CD4-positive, alpha-beta T cell treated with Interferon gamma for 1 hour (primary cell): Measurements from ENCODE around the gene ZFPM1.

Source experiments
- DNase-seq: peaks from one replicate; pipeline ENCODE4 v3.0.0-alpha.2; 2020

ZFPM1 gene

DNA sequence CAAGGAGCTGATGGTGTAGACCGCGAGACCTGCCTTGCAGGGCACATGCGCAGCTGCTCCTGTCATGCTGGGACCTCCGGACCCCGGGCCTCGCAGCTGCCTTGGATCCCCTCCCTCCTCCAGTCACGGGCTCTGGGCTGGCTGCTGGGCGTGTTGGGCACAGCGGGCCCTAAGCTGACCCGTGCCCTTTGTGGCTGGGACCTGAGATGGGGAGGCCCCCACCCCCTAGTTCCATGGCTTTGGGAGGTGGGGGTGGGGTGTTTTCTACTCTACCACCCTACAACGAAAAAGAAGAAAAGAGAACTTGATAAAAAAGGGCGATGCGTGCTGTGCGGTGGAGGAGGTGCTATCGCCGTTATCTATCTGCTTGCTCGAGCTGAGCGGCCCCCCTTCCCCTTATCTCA, 14.5 kb downstream of the ZFPM1 start:
- no peak for DNase-seq

DNA sequence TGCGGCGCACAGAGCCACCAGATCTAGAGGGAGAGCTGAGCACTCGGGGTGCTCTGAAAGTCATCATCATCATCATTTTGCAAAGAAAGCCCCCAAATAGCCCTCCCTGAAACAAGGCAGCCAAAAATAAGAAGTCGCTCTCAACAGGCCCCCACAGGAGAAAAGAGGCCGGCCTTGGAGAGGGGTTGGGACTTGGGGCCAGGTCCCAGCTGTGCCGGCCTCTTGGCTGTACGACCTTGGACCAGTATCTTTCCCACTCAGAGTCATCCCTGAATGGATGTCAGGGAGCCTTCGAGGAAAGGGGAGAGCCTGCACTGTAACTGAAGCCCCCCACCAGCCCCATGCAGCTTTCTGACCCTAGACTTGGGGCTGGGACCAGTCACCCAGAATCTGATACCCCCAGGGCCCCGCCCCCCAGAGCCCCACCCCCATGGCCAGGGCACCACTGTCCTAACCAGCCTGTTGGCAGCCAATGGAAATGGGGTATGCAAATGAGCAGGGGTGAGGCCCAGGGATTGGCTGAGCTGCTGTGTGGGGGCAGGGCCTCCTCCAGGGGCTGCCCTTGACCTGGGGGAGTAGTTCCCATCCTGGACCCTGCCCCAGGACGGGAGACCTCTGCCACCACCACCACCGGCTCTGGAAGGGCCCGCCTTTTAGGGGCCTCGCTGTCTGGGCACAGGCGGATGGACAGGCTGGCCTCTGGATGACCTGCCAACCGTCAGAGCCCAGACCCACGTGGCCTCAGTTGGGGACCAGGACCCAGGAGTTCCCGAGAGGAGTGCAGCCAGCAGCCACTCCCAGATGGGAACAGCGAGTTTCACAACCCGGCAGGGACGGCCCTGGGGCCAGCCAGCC, 15.4 kb downstream of the ZFPM1 start:
- peak; percentile 32 for DNase-seq

DNA sequence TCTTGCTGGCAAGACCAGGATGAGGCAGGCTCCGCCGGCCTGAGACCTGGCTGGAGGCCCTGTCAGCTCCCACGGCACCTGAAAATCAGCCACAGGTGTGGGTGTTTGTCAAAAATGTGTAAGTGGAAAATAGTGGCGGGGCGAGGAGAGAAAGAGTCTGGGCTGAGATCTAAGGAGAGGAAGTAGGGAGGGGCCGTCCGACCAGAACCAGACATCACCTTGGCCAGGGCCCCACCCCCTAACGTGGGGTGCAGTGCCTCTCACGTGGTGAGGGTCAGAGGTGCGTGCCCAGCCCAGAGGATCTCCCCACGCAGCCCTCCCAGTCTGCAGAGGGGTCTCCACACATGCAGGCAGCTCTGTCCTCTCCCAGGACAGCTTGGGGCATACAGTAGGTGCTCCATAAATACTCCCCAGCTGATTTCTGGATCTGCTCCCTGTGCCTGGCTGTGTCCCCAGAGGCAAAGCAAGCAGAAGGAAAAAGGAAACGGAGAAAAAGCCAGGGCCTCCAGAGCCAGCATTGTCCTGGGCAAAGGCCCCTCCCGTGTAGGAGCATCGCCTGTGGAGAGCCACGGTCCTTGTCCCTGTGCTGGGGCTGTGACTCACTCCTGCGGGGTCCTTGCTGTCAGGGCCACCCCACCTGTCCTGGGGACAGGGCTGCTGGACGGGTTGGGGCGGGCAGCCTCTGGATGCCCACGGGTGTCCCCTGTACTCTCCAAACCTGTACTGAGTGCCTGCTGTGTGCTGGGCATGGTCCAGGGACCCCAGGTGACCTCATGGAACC, 16.7 kb downstream of the ZFPM1 start:
- peak; percentile 64 for DNase-seq

DNA sequence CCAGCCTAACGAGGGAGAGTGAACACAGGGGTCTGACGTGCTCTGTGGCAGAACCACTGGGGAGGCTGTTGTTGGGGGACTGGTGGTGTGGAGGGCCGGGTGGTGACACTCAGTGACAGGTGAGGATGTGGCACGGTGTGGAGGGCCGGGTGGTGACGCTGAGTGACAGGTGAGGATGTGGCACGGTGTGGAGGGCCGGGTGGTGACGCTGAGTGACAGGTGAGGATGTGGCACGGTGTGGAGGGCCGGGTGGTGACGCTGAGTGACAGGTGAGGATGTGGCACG, 17.3 kb downstream of the ZFPM1 start:
- peak; percentile 51 for DNase-seq

DNA sequence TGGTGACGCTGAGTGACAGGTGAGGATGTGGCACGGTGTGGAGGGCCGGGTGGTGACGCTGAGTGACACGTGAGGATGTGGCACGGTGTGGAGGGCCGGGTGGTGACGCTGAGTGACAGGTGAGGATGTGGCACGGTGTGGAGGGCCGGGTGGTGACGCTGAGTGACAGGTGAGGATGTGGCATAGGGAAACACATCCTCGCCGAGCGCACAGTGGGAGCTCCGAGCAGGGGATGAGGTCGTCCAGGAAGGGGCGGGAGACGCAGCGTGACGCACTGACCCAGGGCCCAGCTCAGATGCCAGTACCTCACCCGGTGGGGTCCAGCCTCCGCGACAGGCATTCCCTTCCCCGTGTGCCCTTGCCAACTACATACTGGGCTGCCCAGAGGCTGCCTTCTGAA, 17.6 kb downstream of the ZFPM1 start:
- DNase-seq, result peak; percentile 57

DNA sequence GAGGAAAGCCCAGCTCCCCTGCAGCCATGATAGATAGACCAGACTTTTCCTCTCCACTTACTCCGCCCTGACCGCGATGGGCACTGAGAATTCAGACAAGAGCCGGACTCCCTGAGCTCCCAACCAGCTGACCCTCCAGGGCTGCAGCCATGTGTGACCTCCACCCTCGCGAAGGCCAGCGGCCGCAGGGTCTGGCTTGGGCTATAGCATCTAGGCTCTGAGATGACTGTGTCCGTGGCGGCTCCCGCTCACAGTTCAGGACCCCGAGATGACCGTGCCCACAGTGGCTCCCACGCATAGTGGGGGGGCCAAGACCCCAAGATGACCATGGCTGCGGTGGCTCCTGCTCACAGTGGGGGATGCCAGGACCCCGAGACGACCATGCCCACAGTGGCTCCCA, 18.0 kb downstream of the ZFPM1 start:
- DNase-seq, result no peak

DNA sequence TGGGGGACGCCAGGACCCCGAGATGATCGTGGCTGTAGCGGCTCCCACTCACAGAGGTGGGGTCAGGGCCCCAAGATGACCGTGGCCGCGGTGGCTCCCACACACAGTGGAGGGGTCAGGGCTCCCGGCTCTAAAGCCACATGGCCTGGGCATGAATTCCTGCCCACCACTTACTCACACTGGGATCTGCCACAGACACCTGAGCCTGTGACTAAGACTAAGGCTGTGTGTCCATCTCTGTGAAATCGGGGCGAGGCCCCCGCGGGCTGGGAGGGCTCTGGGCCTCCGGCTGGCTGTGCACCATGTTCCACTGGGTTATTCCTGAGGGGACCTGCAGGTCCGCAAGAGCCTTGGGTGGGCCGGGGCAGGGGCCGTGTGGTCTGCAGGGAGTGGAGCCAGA, 18.5 kb downstream of the ZFPM1 start:
- no peak for DNase-seq

DNA sequence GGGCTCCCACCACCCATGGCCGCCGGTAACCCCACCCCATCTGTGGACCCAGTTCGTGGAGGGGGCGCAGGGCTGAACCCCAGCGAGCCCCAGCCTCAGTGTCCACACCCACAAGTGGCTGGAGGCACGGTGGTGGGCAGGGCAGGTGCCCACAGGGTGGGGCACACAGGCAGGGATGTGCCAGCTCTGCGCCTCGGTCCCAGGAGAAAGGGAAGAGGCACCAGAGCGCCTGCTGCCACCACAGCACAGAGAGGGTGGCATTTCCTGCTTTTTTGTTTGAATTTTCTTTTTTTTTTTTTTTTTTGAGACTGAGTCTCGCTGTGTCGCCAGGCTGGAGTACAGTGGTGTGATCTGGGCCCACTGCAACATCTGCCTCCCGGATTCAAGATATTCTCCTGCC, 19.0 kb downstream of the ZFPM1 start:
- DNase-seq, result no peak

DNA sequence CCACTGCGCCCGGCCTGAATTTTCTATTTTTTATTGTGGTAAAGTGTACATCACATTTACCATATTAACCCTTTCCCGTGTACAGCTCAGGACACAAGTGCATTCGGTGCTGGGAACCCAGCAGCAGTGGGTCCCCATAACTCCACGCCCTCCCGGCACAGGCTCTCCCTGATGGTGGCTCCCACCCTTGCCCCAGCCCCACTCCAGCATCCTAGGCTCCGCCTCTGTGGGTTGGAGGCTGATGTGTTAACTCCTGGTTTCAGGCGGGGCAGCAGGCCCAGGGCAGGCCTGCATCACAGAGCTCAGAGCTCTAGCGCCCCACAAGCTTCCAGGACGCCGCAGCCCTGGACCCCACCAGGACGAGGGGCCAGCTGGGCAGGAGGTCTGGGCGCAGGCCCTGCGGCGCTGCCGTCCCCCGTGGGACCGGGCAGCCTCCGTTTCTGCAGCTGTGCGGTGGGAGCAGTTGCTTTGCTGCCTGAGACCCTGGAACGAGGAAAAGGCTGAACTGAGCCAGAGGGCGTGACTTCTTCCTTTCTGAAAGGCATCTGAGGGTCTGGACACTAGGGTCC, 19.6 kb downstream of the ZFPM1 start:
- no peak for DNase-seq

DNA sequence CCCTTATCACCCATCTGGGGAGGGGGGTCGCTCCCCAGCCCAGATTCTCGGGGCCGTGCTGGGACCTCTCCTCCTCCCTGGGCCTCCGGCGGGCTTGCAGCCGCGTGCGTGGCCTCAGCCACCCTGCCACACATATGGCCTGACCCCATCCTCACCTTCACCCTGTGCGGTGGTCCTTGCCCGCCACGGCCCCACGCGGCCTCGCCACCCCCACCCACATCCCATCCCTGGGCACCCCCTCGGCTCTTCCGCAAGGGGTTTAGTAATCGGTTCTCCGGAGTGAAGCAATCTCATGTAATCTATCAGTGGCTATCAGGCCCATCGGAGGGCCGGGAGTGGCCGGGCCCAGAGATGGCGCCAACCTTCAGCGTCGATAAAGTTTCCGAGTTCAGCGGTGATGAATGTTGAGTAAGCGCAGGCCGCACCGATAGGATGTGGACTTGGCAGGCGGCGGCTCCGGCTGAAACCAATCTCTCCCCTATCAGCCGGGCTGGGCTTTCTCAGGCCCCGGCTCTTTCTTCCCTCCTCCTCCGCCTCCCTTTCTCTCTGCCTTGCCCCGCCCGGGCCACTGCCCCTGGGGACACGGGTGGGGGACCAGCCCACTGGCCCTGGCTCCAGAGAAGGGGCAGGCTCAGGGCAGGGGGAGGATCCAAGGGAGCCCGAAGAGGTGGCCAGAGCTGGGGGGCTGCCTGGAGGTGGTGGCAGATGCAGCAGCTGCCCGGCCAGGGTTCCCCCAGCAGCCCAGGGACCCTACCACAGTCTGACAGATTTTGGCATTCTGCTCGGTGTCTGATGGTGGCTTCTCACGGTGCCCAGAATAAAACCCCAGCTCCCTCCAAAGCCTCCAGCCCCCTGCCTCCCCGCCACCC, 20.8 kb downstream of the ZFPM1 start:
- DNase-seq, result no peak

DNA sequence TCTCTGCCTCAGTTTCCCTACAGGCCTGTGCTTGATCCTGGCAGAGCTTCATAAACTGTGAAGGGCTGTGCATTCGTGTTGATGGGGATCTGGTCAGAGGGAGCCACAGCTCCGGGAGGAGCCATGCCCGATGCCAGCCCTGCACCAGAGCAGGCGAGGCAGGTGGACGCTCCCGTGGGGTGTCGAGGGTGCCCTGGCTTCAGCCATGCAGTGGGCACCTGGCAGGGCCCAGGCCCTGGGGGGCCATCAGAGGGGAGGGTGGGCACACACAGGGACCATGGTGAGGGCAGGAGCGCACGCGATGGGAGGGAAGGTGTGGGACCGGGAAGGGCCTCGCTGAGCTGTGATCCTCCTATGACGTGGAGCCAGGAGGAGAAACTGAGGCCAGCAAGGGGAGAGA, 22.0 kb downstream of the ZFPM1 start:
- DNase-seq, result no peak

DNA sequence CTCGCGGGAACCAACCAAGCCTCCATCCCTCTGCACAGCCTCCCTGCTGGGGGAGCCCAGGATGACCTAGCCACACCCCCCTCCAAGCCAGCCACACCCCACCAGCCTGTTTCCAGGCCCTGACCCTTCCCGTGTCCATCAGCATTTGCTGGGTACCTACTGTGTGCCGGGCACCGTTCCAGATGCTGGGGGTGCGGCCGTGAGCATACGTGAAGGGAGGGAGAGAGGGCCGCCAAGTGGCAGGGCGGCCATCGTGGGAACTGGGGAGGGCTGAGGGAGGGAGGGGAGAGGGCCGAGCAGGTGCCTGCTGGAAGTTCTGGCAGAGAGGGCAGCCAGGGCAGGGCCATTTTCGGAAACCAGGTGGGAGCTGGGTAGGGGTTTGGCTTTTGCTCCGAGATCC, 23.1 kb downstream of the ZFPM1 start:
- no peak for DNase-seq

DNA sequence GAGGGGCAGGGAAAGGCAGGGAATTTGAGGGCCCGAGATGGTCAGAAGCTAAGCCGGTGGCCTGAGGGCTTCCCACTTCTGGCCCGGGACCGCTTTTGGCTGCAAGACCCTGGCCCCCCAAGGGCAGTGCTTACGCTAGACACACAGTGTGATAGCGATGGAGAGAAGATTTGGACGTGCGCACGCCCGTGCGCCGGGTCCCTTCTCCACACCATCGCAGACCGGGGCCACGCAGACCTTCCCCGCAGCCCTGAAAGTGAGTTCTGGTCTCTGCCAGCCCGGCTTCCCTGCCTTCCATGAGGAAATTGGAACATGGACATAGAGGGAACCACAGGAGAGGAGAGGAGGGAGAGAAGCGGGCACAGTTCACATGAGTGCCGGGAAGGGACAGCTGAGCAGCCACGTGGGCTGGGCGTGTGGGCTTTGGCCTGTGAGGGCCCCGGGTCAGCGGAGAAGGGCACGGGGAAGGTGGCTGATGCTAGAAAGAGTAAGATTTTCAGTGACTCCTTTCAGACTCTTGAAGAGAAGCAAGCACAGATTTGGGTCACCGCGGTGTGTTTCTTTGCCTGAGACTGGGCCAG, 23.8 kb downstream of the ZFPM1 start:
- no peak for DNase-seq

DNA sequence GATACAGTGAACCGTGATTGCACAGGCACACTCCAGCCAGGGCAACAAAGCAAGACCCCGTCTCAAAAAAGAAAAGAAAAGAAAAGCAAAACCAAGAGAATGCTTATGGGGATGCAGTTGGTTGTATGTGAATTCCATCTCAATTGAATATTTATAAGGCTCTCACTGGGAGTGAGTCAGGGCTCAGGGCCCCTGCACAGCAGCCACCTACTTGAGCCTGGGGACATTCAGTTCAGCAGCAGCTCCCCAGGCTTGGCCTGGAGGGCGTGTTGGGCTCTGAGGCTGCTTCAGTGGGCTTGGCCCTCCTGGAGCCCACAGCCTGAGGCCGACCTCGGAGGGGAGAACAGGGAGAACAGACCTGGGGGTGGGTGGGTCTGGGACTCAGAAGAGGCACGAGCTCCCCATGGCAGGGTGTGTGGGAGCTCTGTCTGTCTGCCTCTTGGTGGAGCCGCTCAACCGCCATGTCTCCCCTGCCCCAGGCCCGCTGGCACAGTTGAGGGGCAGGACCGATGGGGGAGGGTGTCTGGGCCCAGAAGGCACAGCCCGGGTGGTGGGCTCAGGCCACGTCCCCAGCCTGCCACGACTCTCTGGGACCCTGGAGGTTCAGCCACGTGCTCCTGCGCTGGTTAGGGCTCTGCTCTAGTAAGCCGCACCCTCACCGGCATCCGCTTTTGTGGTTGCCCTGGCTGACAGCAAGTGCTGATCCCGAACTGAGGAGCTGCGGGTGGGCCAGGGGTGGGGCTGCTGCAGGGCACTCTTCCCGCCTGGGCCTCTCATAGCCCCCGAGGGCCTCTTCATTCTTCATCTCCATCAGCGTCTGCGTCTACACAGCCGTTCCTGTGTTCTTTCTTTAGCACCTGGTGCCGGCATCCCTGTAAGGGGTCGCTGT, 24.8 kb downstream of the ZFPM1 start:
- DNase-seq, result peak; percentile 49

DNA sequence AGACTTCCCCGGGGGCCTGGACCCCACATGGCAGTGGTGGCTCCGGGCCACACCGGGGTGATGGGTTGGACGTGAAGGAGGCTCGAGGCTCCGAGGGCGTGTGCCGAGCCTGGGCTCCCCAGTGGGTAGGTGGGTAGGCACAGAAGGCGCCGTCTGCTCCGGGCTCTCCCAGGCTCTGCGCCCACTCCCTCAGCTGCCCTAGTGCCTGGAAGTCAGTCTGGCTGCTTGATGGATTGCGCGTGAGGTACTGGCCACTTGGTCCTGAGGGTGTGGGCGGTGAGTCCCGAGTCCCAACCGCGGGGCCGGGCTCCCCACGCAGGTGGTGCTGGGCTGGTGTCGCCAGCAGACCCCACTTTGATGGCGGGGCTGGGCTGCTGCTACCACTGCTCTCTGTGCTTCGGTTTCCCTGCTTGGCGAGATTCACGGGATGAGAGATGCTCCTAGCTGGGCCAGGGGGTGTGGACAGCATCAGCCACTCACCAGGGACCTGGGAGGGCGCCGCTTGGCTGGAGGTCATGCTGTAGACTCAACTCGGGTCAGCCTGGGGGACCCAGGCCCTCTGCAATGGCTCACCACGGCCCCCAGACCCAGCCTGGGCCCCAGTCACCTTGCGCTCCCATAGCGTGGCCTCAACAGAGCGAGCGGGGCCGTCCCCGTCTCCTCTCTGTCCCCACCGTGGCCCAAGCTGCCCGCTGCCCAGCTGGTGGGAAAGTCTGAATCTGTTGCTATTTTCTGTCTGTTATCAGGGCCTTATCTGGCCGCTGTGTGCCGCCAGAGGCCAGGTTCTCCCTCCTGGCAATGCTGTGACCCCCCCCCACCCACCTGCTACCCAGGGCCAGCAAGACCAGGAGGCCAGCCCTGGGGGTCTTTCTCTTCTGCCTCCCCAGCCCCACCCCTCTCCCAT, 26.1 kb downstream of the ZFPM1 start:
- no peak for DNase-seq

DNA sequence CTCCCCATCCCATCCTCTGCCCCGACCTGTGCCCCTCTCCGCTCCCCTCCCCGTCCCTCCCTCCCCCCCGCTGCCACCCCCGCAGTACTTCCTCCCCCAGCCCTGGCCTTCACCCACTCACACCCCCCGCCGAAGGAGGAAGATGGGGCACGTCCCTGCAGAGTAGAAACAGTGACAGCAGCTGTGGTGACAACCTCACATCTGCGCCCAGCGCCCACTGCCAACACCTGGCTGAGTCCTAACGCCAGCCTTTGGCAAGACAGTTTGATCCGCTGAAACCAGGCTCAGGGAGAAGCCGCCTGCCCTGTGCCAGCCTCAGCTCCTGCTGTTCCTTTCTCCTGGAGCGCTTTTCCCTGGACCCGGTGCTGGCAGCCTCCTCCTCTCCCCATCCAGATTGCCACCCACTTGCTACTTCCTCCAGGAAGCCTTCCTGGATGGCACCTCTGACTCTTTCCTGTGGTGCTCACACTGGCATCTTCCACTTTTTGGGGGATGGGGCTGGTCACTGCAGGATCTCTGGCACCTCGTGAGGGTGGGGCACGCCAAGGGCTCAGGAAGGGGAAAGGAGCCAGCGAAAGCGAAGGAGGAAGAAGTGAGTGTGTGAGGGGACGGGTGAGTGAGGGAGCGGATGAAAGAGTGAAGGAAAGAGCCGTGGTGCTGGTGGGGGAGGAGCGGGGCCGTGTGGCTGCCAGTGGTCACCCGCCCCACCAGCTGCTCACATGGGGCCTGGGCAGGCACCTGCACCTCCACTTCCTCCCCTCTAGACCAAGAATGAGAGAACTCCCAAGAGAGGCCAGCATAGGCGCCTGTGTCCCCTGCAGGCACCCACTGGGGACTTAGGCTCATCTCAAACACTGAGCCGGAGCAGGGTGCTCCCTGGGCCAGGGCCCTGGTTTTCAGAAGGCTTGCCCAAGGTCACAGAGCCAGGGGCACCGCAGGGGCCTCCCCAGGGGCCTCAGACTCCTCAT, 27.0 kb downstream of the ZFPM1 start:
- DNase-seq, result peak; percentile 64

DNA sequence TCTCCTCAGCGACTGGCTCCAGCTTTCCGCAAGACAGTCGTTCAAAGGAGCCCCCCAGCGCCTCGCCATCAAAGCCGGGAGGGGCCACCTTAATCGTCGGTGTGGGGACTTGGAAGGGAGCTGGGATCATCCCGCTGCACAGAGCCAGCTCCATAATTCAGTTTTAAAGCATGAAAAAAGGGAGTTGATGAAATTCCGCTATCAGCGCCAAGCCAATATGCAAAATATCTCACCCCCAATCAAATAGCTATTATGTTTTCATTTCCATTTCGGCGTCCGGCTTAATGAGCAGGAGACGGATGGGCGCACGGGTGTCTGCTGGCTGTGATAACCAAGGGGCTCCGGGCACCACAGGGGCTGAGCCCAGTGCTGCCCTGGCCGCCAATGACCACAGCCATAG, 27.7 kb downstream of the ZFPM1 start:
- DNase-seq, result no peak

DNA sequence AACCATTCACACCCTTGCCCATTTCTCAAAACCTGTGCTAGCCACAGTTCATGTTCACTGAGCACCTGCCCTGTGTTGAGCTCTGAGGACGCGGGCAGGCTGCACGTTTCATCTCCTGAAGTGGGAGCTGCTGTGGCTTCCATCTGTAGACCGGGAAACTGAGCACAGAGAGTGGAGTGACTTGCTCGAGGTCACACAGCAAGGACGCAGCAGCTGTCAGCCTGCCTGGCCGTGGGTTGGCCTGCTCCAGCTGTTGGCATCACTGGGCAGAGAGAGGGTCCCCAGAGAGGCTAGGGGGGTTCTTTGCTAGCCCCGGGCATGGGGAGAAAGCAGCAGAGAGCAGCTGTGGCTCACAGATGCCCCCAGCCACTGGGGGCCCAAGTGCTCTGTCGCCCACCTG, 28.8 kb downstream of the ZFPM1 start:
- no peak for DNase-seq

DNA sequence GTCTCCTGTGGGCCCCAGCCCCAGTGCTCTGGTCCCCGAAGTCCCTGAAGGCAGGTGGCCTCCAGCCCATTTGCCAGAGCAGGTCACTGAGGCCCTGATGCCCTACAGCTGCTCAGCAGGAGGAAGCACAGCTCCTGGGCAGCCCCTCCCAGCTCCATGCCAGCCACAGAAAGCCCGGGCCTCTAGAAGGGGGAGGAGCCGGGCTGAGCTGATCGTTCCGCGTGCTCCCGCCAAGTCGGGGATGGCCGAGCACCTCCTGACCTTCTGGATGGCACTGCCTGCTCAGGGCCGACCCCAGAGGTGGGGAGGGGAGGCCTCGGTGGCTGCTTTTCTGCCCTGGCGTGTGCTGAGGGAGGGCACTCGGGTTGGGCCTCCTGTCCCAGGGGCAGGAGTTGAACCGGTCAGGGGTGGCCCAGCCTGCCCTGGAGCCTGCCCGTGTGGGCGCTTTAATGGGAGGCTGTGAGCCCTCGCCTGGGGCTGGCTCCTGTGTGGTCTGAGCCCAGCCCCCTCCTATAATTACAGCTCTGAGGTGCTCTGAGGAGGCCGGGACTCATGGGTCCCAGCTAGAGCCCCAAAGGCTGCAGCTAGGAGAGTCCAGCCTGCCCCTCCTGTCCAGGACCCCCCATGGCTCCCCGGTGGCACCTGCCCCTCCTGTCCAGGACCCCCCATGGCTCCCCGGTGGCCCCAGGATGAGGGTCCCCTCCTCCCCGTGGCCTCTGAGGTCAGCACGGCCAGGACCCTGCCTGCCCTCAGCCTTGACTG, 29.7 kb downstream of the ZFPM1 start:
- DNase-seq, result no peak
